Measurements from ENCODE around the gene EZR. TPM values are rescaled to one million over a fixed set of nuclear protein-coding genes. Genes with fewer than 3 reads are reported as not detected.

Gene EZR
- total and polyA plus RNA-seq, 9 of the 15 experiments (the other 6 are each of a cell fraction or from before 2014, with no cell fraction given): 36.5 to 162 (median 104) TPM

DNA sequence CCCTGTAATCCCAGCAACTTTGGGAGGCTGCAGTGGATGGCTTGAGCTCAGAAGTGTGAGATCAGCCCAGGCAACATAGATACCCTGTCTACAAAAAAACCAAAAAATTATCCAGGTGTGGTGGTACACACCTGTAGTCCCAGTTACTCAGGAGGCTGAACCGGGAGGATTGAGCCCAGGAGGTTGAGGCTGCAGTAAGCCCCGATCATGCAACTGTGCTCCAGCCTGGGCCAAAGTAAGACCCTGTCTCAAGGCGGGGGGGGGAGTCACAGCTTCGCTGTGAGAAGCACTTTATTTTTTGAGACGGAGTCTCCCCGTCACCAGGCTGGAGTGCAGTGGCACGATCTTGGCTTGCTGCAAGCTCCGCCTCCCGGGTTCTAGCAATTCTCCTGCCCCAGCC lies 54.2 kb downstream of the EZR start:
- POLR2A ChIA-PET: interaction anchor here (0.7 to 3.1 kb wide), 7 partner anchors 7 to 280 kb away, joined by 3 to 16 read pairs (median 3); partner anchors contain the start of gene TAGAP
- intact Hi-C loops (cut with micrococcal nuclease): no loop called here
- BruUV-seq (replicated peaks): no TSS peak
- Histone ChIP-seq H3K4me1 (replicated peaks in 1 of 2; ENCODE audit: control insufficient read depth in 2 of 2, insufficient read depth in 2 of 2, low read length in 2 of 2) (peaks cover 19 to 24% of the 10 kb centered on the region in 2 experiments; a peak in 4 of 5 replicates), H3K27ac (ENCODE audit: extremely low read depth, low read depth, low read length) (no peak overlapping the region), H3K27me3 (ENCODE audit: control insufficient read depth in 2 of 2, insufficient read depth in 2 of 2, low read length in 2 of 2) (no peaks in the 10 kb centered on the region), H2AFZ (ENCODE audit: low read depth, low read length) (no peak overlapping the region), H3K9me3 (replicated peaks; ENCODE audit: control insufficient read depth, insufficient read depth, low read depth, low read length) (no peaks in the 10 kb centered on the region), H3K9me1 (ENCODE audit: control insufficient read depth, insufficient read depth, low read length) (no peaks in the 10 kb centered on the region), H3K9ac (ENCODE audit: insufficient read depth in 1 of 2, low read depth in 2 of 2, low read length in 2 of 2) (no peak overlapping the region), H3K36me3 (ENCODE audit: control insufficient read depth, insufficient read depth, low read length) (peaks cover 56% of the 10 kb centered on the region), H4K20me1 (replicated peaks; ENCODE audit: control insufficient read depth, insufficient read depth, low read length) (no peaks in the 10 kb centered on the region), H3K79me2 (ENCODE audit: control insufficient read depth, insufficient read depth, low read length) (no peaks in the 10 kb centered on the region), H3K4me3 (no peak overlapping the region), H3K4me2 (ENCODE audit: insufficient read depth, low read length) (no peak overlapping the region)
- CTCF ChIA-PET (ENCODE audit: low intra/inter-chr PET ratio): no interaction called here
- 90% methylated on average over 9 of the region's 9 CpGs for WGBS (ENCODE audit: insufficient coverage, low coverage, missing lambda C conversion rate)
- ATAC-seq (no peak), DNase-seq (ENCODE audit: extremely low read depth in 1 of 4, low spot score in 3 of 4) (no peak), FAIRE-seq (no peak)
- in situ Hi-C loops (cut with MboI): no loop called here
- TF ChIP-seq MYBL2 (IDR thresholded peaks at IDR 0.05; ENCODE audit: low read depth) (no peak), MYBL2 (CRISPR knock-in tag; IDR thresholded peaks at IDR 0.05; ENCODE audit: borderline replicate concordance) (no peak), MAFK (IDR thresholded peaks at IDR 0.05; ENCODE audit: low read length) (no peak), STAT5A (IDR thresholded peaks at IDR 0.05; ENCODE audit: borderline replicate concordance, low read length) (no peak), HDAC6 (IDR thresholded peaks at IDR 0.05; ENCODE audit: low read depth, low read length) (no peak), ZNF124 (CRISPR knock-in tag; IDR thresholded peaks at IDR 0.05) (no peak), NCOA1 (IDR thresholded peaks at IDR 0.05; ENCODE audit: low read depth) (no peak), SRSF9 (IDR thresholded peaks at IDR 0.05; ENCODE audit: borderline replicate concordance, low read depth, low read length) (no peak), TBP (optimal IDR thresholded peaks at IDR 0.05; ENCODE audit: low read depth, low read length) (no peak), POLR2AphosphoS2 (IDR thresholded peaks at IDR 0.05; ENCODE audit: low read length) (0 out of 2 replicates have a peak, but pooled peaks have one; percentile 60), ZNF740 (CRISPR knock-in tag; IDR thresholded peaks at IDR 0.05) (0 out of 2 replicates have a peak, but pooled peaks have one; percentile 61), ZNF740 (tag; IDR thresholded peaks at IDR 0.05) (no peak), ILF3 (IDR thresholded peaks at IDR 0.05; ENCODE audit: borderline replicate concordance) (peak; percentile 46; the same call in 1 of the 2 replicates), DNMT1 (IDR thresholded peaks at IDR 0.05) (no peak), HNRNPUL1 (IDR thresholded peaks at IDR 0.05; ENCODE audit: low read length) (no peak), POLR2A (conservative IDR thresholded peaks at IDR 0.05) (peak; percentile 25; the same call in 1 of the 2 replicates), KLF16 (IDR thresholded peaks at IDR 0.05) (no peak), ADNP (tag; IDR thresholded peaks at IDR 0.05) (no peak), TEAD4 (IDR thresholded peaks at IDR 0.05; ENCODE audit: low read length) (no peak), TEAD4 (CRISPR knock-in tag; IDR thresholded peaks at IDR 0.05; ENCODE audit: borderline replicate concordance) (no peak), ZNF263 (CRISPR knock-in tag; IDR thresholded peaks at IDR 0.05; ENCODE audit: borderline replicate concordance) (no peak), TAL1 (IDR thresholded peaks at IDR 0.05) (no peak), SIN3B (IDR thresholded peaks at IDR 0.05; ENCODE audit: low read depth) (no peak)
- TF ChIP-seq, protein P1, sequence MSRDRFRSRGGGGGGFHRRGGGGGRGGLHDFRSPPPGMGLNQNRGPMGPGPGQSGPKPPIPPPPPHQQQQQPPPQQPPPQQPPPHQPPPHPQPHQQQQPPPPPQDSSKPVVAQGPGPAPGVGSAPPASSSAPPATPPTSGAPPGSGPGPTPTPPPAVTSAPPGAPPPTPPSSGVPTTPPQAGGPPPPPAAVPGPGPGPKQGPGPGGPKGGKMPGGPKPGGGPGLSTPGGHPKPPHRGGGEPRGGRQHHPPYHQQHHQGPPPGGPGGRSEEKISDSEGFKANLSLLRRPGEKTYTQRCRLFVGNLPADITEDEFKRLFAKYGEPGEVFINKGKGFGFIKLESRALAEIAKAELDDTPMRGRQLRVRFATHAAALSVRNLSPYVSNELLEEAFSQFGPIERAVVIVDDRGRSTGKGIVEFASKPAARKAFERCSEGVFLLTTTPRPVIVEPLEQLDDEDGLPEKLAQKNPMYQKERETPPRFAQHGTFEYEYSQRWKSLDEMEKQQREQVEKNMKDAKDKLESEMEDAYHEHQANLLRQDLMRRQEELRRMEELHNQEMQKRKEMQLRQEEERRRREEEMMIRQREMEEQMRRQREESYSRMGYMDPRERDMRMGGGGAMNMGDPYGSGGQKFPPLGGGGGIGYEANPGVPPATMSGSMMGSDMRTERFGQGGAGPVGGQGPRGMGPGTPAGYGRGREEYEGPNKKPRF (IDR thresholded peaks at IDR 0.05; ENCODE audit: low read depth, low read length): no peak
